ENCODE measurements around the gene CPT2. TPM values are rescaled to one million over a fixed set of nuclear protein-coding genes. Genes with fewer than 3 reads are reported as not detected.
"Not testable (repeated sequence)": the region's sequence is repeated elsewhere in the genome, so short reads cannot be mapped to it uniquely, and the experiment has no call there.

CPT2 gene
- total RNA-seq, 2 donors from 2014 or later = 21.9 to 25.3 TPM

GRCh38 chr1:53166366-53166765 lies 30.3 kb upstream of the CPT2 start:
- H3K4me3 Mint-ChIP-seq = no peak overlapping the region
- no peaks in the 10 kb centered on the region for H3K27me3 Mint-ChIP-seq (ENCODE audit: low read depth)
- no peaks in the 10 kb centered on the region for H3K36me3 Mint-ChIP-seq (ENCODE audit: insufficient read depth in 2 of 2)
- DNase-seq = no peak
- no peaks in the 10 kb centered on the region for H3K9me3 Mint-ChIP-seq
- no peaks in the 10 kb centered on the region for H3K4me1 Mint-ChIP-seq (ENCODE audit: low read depth)
- H3K27ac Mint-ChIP-seq = no peak overlapping the region
- ATAC-seq (replicated peaks in 1 of 2) = no peak

GRCh38 chr1:53166912-53167311 lies 29.7 kb upstream of the CPT2 start:
- ATAC-seq (replicated peaks in 1 of 2) (no peak), DNase-seq (no peak)
- no peaks in the 10 kb centered on the region for H3K9me3 Mint-ChIP-seq
- no peak overlapping the region for H3K27ac Mint-ChIP-seq
- H3K4me1 Mint-ChIP-seq (ENCODE audit: low read depth) = no peaks in the 10 kb centered on the region
- no peaks in the 10 kb centered on the region for H3K36me3 Mint-ChIP-seq (ENCODE audit: insufficient read depth in 2 of 2)
- peaks cover 2% of the 10 kb centered on the region for H3K27me3 Mint-ChIP-seq (ENCODE audit: low read depth)
- H3K4me3 Mint-ChIP-seq = no peak overlapping the region

GRCh38 chr1:53172426-53173128 lies 24.0 kb upstream of the CPT2 start:
- peak in 1 of 2 donors; percentile 49 for ATAC-seq (replicated peaks in 1 of 2)
- no peak for DNase-seq
- H3K9me3 Mint-ChIP-seq = no peaks in the 10 kb centered on the region
- H3K36me3 Mint-ChIP-seq (ENCODE audit: insufficient read depth in 2 of 2) = no peaks in the 10 kb centered on the region
- H3K27ac Mint-ChIP-seq = peak overlapping the region; percentile 21
- H3K4me1 Mint-ChIP-seq (ENCODE audit: low read depth) = peaks cover 5% of the 10 kb centered on the region
- no peak overlapping the region for H3K4me3 Mint-ChIP-seq
- peaks cover 37% of the 10 kb centered on the region for H3K27me3 Mint-ChIP-seq (ENCODE audit: low read depth)

GRCh38 chr1:53174971-53175913 lies 21.4 kb upstream of the CPT2 start:
- H3K4me3 Mint-ChIP-seq = no peak overlapping the region
- ATAC-seq (replicated peaks in 1 of 2) (no peak), DNase-seq (no peak)
- H3K9me3 Mint-ChIP-seq = no peaks in the 10 kb centered on the region
- H3K36me3 Mint-ChIP-seq (ENCODE audit: insufficient read depth in 2 of 2) = no peaks in the 10 kb centered on the region
- H3K27ac Mint-ChIP-seq = no peak overlapping the region
- peaks cover 5% of the 10 kb centered on the region for H3K4me1 Mint-ChIP-seq (ENCODE audit: low read depth)
- peaks cover 40% of the 10 kb centered on the region for H3K27me3 Mint-ChIP-seq (ENCODE audit: low read depth)

- no peaks in the 10 kb centered on the region for H3K36me3 Mint-ChIP-seq (ENCODE audit: insufficient read depth in 2 of 2)
- H3K4me1 Mint-ChIP-seq (ENCODE audit: low read depth) = peaks cover 5% of the 10 kb centered on the region
- peaks cover 50% of the 10 kb centered on the region for H3K27me3 Mint-ChIP-seq (ENCODE audit: low read depth)
- no peak overlapping the region for H3K4me3 Mint-ChIP-seq
- DNase-seq (no peak), ATAC-seq (replicated peaks in 1 of 2) (no peak)
- no peak overlapping the region for H3K27ac Mint-ChIP-seq
- H3K9me3 Mint-ChIP-seq = no peaks in the 10 kb centered on the region
Measured at GRCh38 chr1:53176452-53177208, 20.0 kb upstream of the CPT2 start.

- H3K27ac Mint-ChIP-seq = no peak overlapping the region
- H3K4me1 Mint-ChIP-seq (ENCODE audit: low read depth) = no peaks in the 10 kb centered on the region
- DNase-seq (no peak), ATAC-seq (replicated peaks in 1 of 2) (no peak)
- H3K36me3 Mint-ChIP-seq (ENCODE audit: insufficient read depth in 2 of 2) = no peaks in the 10 kb centered on the region
- no peak overlapping the region for H3K4me3 Mint-ChIP-seq
- peaks cover 31% of the 10 kb centered on the region for H3K27me3 Mint-ChIP-seq (ENCODE audit: low read depth)
- H3K9me3 Mint-ChIP-seq = no peaks in the 10 kb centered on the region
Measured at GRCh38 chr1:53180226-53180625, 16.4 kb upstream of the CPT2 start.

- ATAC-seq (replicated peaks in 1 of 2) (no peak), DNase-seq (no peak)
- Mint-ChIP-seq H3K4me1 (ENCODE audit: low read depth) (no peaks in the 10 kb centered on the region), H3K27me3 (ENCODE audit: low read depth) (peaks cover 27% of the 10 kb centered on the region), H3K27ac (no peak overlapping the region), H3K36me3 (ENCODE audit: insufficient read depth in 2 of 2) (no peaks in the 10 kb centered on the region), H3K9me3 (no peaks in the 10 kb centered on the region), H3K4me3 (no peak overlapping the region)
Measured at GRCh38 chr1:53180951-53181350, 15.7 kb upstream of the CPT2 start.

GRCh38 chr1:53182111-53182593 lies 14.5 kb upstream of the CPT2 start:
- H3K36me3 Mint-ChIP-seq (ENCODE audit: insufficient read depth in 2 of 2) = no peaks in the 10 kb centered on the region
- ATAC-seq (replicated peaks in 1 of 2) (peak; percentile 80 to 81), DNase-seq (peak; percentile 84 to 88)
- H3K27ac Mint-ChIP-seq = no peak overlapping the region
- peaks cover 22% of the 10 kb centered on the region for H3K27me3 Mint-ChIP-seq (ENCODE audit: low read depth)
- no peaks in the 10 kb centered on the region for H3K4me1 Mint-ChIP-seq (ENCODE audit: low read depth)
- no peak overlapping the region for H3K4me3 Mint-ChIP-seq
- H3K9me3 Mint-ChIP-seq = no peaks in the 10 kb centered on the region

GRCh38 chr1:53182716-53183094 lies 13.9 kb upstream of the CPT2 start:
- no peak overlapping the region for H3K4me3 Mint-ChIP-seq
- DNase-seq (no peak), ATAC-seq (replicated peaks in 1 of 2) (no peak)
- H3K27me3 Mint-ChIP-seq (ENCODE audit: low read depth) = peaks cover 23% of the 10 kb centered on the region
- H3K27ac Mint-ChIP-seq = no peak overlapping the region
- H3K9me3 Mint-ChIP-seq = no peaks in the 10 kb centered on the region
- H3K36me3 Mint-ChIP-seq (ENCODE audit: insufficient read depth in 2 of 2) = no peaks in the 10 kb centered on the region
- peaks cover 3% of the 10 kb centered on the region for H3K4me1 Mint-ChIP-seq (ENCODE audit: low read depth)

- H3K36me3 Mint-ChIP-seq (ENCODE audit: insufficient read depth in 2 of 2) = no peaks in the 10 kb centered on the region
- no peak overlapping the region for H3K27ac Mint-ChIP-seq
- H3K27me3 Mint-ChIP-seq (ENCODE audit: low read depth) = peaks cover 24% of the 10 kb centered on the region
Measured at GRCh38 chr1:53183095-53183990, 13.3 kb upstream of the CPT2 start.

GRCh38 chr1:53185955-53186297 lies 10.7 kb upstream of the CPT2 start:
- H3K27me3 Mint-ChIP-seq (ENCODE audit: low read depth) = peaks cover 16% of the 10 kb centered on the region
- H3K9me3 Mint-ChIP-seq; H3K36me3 Mint-ChIP-seq (ENCODE audit: insufficient read depth in 2 of 2); ATAC-seq (replicated peaks in 1 of 2); H3K4me1 Mint-ChIP-seq (ENCODE audit: low read depth); DNase-seq; H3K27ac Mint-ChIP-seq; H3K4me3 Mint-ChIP-seq: not testable (repeated sequence)

More at GRCh38 chr1:53183095-53183990, 13.3 kb upstream of the CPT2 start:
- Mint-ChIP-seq H3K4me3 (no peak overlapping the region), H3K9me3 (no peaks in the 10 kb centered on the region), H3K4me1 (ENCODE audit: low read depth) (peaks cover 3% of the 10 kb centered on the region)
- ATAC-seq (replicated peaks in 1 of 2) = no peak
- no peak for DNase-seq

- H3K4me3 Mint-ChIP-seq = no peak overlapping the region
- H3K36me3 Mint-ChIP-seq (ENCODE audit: insufficient read depth in 2 of 2) = no peaks in the 10 kb centered on the region
- peaks cover 13% of the 10 kb centered on the region for H3K27me3 Mint-ChIP-seq (ENCODE audit: low read depth)
- DNase-seq = no peak
- peaks cover 3% of the 10 kb centered on the region for H3K4me1 Mint-ChIP-seq (ENCODE audit: low read depth)
- H3K9me3 Mint-ChIP-seq = no peaks in the 10 kb centered on the region
- ATAC-seq (replicated peaks in 1 of 2) = no peak
- H3K27ac Mint-ChIP-seq = no peak overlapping the region
Measured at GRCh38 chr1:53186533-53186932, 10.1 kb upstream of the CPT2 start.

All from activated T-cell treated with anti-CD3 and anti-CD28 coated beads, Interleukin-2, amount 50 U/mL, for 72 hours (primary cell).